Epithelial cell of esophagus (primary cell): Measurements from ENCODE around the gene GPS1.

Experiments
- DNase-seq: peaks from one replicate; pipeline ENCODE4 v3.0.0; 2010; ENCODE audit warnings: low read depth
- H3K4me3 ChIP-seq: 2 replicates; pipeline ENCODE4 v1.5.1; 2011; ENCODE audit warnings: mild to moderate bottlenecking, low read length, control low read depth
- CTCF ChIP-seq: IDR thresholded peaks from 2 replicates; pipeline ENCODE4 v1.5.1; 2011; ENCODE audit warnings: low read depth, mild to moderate bottlenecking, low read length, control low read depth, inconsistent platforms; ENCODE audit not compliant: insufficient read depth; ENCODE audit errors: missing control alignments

The GPS1 gene

GRCh38 chr17:82076785-82077591, 25.3 kb downstream of the GPS1 start:
- no peak for DNase-seq
- no peak for TF ChIP-seq CTCF
- H3K4me3 ChIP-seq, result no peak overlapping the region

- no peak for TF ChIP-seq CTCF
- no peak for DNase-seq
- no peak overlapping the region for H3K4me3 ChIP-seq
Observed at GRCh38 chr17:82077617-82078358, 26.1 kb downstream of the GPS1 start.

- no peak overlapping the region for H3K4me3 ChIP-seq
- DNase-seq, result no peak
- no peak for TF ChIP-seq CTCF
Observed at GRCh38 chr17:82078433-82078832, 26.7 kb downstream of the GPS1 start.

- DNase-seq, result no peak
- no peak overlapping the region for H3K4me3 ChIP-seq
- no peak for TF ChIP-seq CTCF
Observed at GRCh38 chr17:82079001-82079677, 27.4 kb downstream of the GPS1 start.

GRCh38 chr17:82080048-82080788, 28.5 kb downstream of the GPS1 start:
- no peak for TF ChIP-seq CTCF
- no peak overlapping the region for H3K4me3 ChIP-seq
- DNase-seq, result no peak

DNA sequence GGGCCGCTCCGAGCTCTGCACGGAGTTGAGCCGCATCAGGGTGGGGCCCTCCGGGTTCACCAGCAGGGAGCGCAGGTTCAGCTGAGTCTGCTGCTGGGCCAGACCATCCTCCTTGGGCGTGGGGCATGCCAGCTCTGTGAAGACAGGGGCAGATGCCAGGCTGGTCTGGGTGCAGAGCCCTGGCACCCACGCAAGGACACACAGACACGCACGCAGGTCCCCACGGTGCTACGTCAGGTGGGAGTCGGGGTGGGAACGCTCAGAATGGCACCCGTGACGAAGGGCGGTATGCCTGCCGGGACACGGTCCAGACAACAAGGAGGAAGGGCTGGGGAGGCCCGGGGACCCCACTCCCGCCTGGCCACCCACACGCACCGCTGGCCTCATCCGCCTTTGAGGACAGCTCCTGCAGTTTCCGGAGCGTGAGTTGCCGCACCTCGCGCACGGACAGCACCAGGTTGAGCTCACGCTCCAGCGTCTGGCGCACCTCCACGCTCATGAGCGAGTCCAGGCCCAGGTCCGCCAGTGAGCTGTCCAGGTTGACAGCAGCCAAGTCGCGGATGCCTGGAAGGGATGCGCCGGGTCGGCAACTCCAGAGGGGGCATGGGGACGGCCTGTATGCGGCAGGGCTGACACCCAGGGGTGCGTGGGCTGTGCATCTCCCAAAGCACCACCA, 29.2 kb downstream of the GPS1 start:
- TF ChIP-seq CTCF, result no peak
- no peak for DNase-seq
- H3K4me3 ChIP-seq, result no peak overlapping the region
